H9 (cell line): Measurements from ENCODE around the gene POLR2H. TPM values are rescaled to one million over a fixed set of nuclear protein-coding genes. Genes with fewer than 3 reads are reported as not detected.

Source experiments
- DNase-seq: peaks from one replicate; pipeline ENCODE4 v3.0.0-alpha.2; 2017
- H2AFZ ChIP-seq: one replicate; pipeline ENCODE4 v1.6.1; 2013; ENCODE audit warnings: mild to moderate bottlenecking, low read length, control low read depth, moderate library complexity
- H2AK5ac ChIP-seq: 2 replicates; pipeline ENCODE4 v1.6.1; 2013; ENCODE audit warnings: low read length, control low read depth, mixed read lengths; ENCODE audit not compliant: insufficient read length
- H2BK120ac ChIP-seq: one replicate; pipeline ENCODE4 v1.6.1; 2013; ENCODE audit warnings: low read depth, mild to moderate bottlenecking, low read length, control low read depth, inconsistent platforms; ENCODE audit not compliant: poor library complexity, severe bottlenecking
- H2BK12ac ChIP-seq: 2 replicates; pipeline ENCODE4 v1.6.1; 2013; ENCODE audit warnings: low read length, control low read depth, mixed read lengths, low read depth; ENCODE audit not compliant: insufficient read length
- H2BK15ac ChIP-seq: 2 replicates; pipeline ENCODE4 v1.6.1; 2013; ENCODE audit warnings: low read depth, low read length, control low read depth
- H2BK20ac ChIP-seq: one replicate; pipeline ENCODE4 v1.6.1; 2013; ENCODE audit warnings: low read depth, mild to moderate bottlenecking, low read length, control low read depth, inconsistent platforms; ENCODE audit not compliant: poor library complexity, severe bottlenecking
- H2BK5ac ChIP-seq: 2 replicates; pipeline ENCODE4 v1.6.1; 2013; ENCODE audit warnings: low read length, control low read depth, mixed read lengths; ENCODE audit not compliant: insufficient read length
- H3K14ac ChIP-seq: 2 replicates; pipeline ENCODE4 v1.6.1; 2013; ENCODE audit warnings: low read length, control low read depth; ENCODE audit not compliant: insufficient read depth
- H3K18ac ChIP-seq: 2 replicates; pipeline ENCODE4 v1.6.1; 2013; ENCODE audit warnings: low read depth, mild to moderate bottlenecking, mixed read lengths, low read length, control low read depth; ENCODE audit not compliant: insufficient read length
- H3K23ac ChIP-seq: 2 replicates; pipeline ENCODE4 v1.6.1; 2013; ENCODE audit warnings: low read length, control low read depth, mixed read lengths, low read depth; ENCODE audit not compliant: insufficient read length
- H3K23me2 ChIP-seq: 2 replicates; pipeline ENCODE4 v1.6.1; 2013; ENCODE audit warnings: low read depth, mild to moderate bottlenecking, mixed read lengths, low read length, control low read depth; ENCODE audit not compliant: insufficient read length, poor library complexity, severe bottlenecking
- H3K27ac ChIP-seq: 2 replicates; pipeline ENCODE4 v1.5.1; 2013; ENCODE audit warnings: low read length, control low read depth, mixed read lengths, low read depth; ENCODE audit not compliant: insufficient read length
- H3K27me3 ChIP-seq: 2 replicates; pipeline ENCODE4 v1.6.1; 2013; ENCODE audit warnings: low read length, control low read depth, inconsistent platforms; ENCODE audit not compliant: insufficient read depth
- H3K4ac ChIP-seq: 2 replicates; pipeline ENCODE4 v1.6.1; 2013; ENCODE audit warnings: low read depth, mild to moderate bottlenecking, control low read depth, inconsistent platforms, low read length, moderate library complexity
- H3K4me1 ChIP-seq: 2 replicates; pipeline ENCODE4 v1.6.1; 2013; ENCODE audit warnings: low read length, control low read depth, inconsistent platforms; ENCODE audit not compliant: insufficient read depth
- H3K4me2 ChIP-seq: 2 replicates; pipeline ENCODE4 v1.6.1; 2013; ENCODE audit warnings: low read length, control low read depth, mixed read lengths; ENCODE audit not compliant: insufficient read length, insufficient read depth
- H3K56ac ChIP-seq: 2 replicates; pipeline ENCODE4 v1.6.1; 2013; ENCODE audit warnings: low read depth, mild to moderate bottlenecking, mixed read lengths, low read length, control low read depth; ENCODE audit not compliant: insufficient read length
- H3K79me1 ChIP-seq: 2 replicates; pipeline ENCODE4 v1.6.1; 2013; ENCODE audit warnings: low read depth, mild to moderate bottlenecking, moderate library complexity, low read length, control low read depth, inconsistent platforms; ENCODE audit not compliant: insufficient read depth, poor library complexity, severe bottlenecking
- H3K79me2 ChIP-seq: 2 replicates; pipeline ENCODE4 v1.6.1; 2013; ENCODE audit warnings: low read length, control low read depth, inconsistent platforms; ENCODE audit not compliant: insufficient read depth
- H3K9ac ChIP-seq: 2 replicates; pipeline ENCODE4 v1.6.1; 2013; ENCODE audit warnings: low read length, control low read depth, mixed read lengths; ENCODE audit not compliant: insufficient read length; ENCODE audit errors: extremely low read depth
- H3K9me3 ChIP-seq: one replicate; pipeline ENCODE4 v1.6.1; 2013; ENCODE audit warnings: low read depth, low read length, inconsistent platforms; ENCODE audit not compliant: control insufficient read depth
- H3T11ph ChIP-seq: one replicate; pipeline ENCODE4 v1.6.1; 2013; ENCODE audit warnings: mild to moderate bottlenecking, low read length, control low read depth, inconsistent platforms
- H4K20me1 ChIP-seq: one replicate; pipeline ENCODE4 v1.6.1; 2013; ENCODE audit not compliant: control insufficient read depth, insufficient read length, insufficient read depth
- H4K5ac ChIP-seq: 2 replicates; pipeline ENCODE4 v1.6.1; 2013; ENCODE audit warnings: low read depth, mild to moderate bottlenecking, mixed read lengths, low read length, control low read depth; ENCODE audit not compliant: insufficient read length
- H4K8ac ChIP-seq: replicated peaks from 2 replicates; pipeline ENCODE4 v1.6.1; 2013; ENCODE audit warnings: low read length, control low read depth, mixed read lengths, low read depth; ENCODE audit not compliant: insufficient read length
- H4K91ac ChIP-seq: 2 replicates; pipeline ENCODE4 v1.6.1; 2013; ENCODE audit warnings: low read depth, mild to moderate bottlenecking, moderate library complexity, mixed read lengths, low read length, control low read depth; ENCODE audit not compliant: insufficient read length
- H3K27ac Mint-ChIP-seq, 3 experiments: 2 replicates in 2 of 3; 3 replicates in 1 of 3; pipeline ENCODE4 v1.8.0; 2020 to 2021; ENCODE audit warnings: mixed read lengths in 3 of 3, mild to moderate bottlenecking in 1 of 3, moderate library complexity in 1 of 3
- H3K27me3 Mint-ChIP-seq: 2 replicates; pipeline ENCODE4 v1.8.0; 2021; ENCODE audit warnings: low read depth, mild to moderate bottlenecking, moderate library complexity, mixed read lengths
- H3K36me3 Mint-ChIP-seq, 3 experiments: 2 replicates in 2 of 3; 3 replicates in 1 of 3; pipeline ENCODE4 v1.8.0; 2020 to 2021; ENCODE audit warnings: low read depth in 3 of 3, mixed read lengths in 3 of 3; ENCODE audit not compliant: insufficient read depth in 1 of 3
- H3K4me1 Mint-ChIP-seq, 2 experiments: 2 replicates each; pipeline ENCODE4 v1.8.0; 2020; ENCODE audit warnings: mixed read lengths in 2 of 2
- H3K4me3 Mint-ChIP-seq, 2 experiments: 2 replicates in 1 of 2; 3 replicates in 1 of 2; pipeline ENCODE4 v1.8.0; 2020 to 2021; ENCODE audit warnings: mild to moderate bottlenecking in 2 of 2, mixed read lengths in 2 of 2, moderate library complexity in 1 of 2
- H3K9me3 Mint-ChIP-seq, 2 experiments: 2 replicates in 1 of 2; 3 replicates in 1 of 2; pipeline ENCODE4 v1.8.0; 2020; ENCODE audit warnings: mild to moderate bottlenecking in 2 of 2, mixed read lengths in 2 of 2, moderate library complexity in 1 of 2
- CTCF ChIP-seq: fragments of 200-600 bp; sonication (generic); conservative IDR thresholded peaks from 3 replicates; pipeline ENCODE4 v1.8.0; 2021; ENCODE audit warnings: antibody characterized with exemption, mild to moderate bottlenecking
- WGBS: extraction: QIAGEN DNeasy Blood & Tissue Kit; methylation state at CpG from one replicate; pipeline ENCODE4 v1.1.7; 2013; ENCODE audit warnings: missing lambda C conversion rate, low lambda C conversion rate, mixed read lengths; ENCODE audit not compliant: insufficient read length; ENCODE audit errors: extremely low coverage; 5-methylcytosine and 5-hydroxymethylcytosine counted together
- total RNA-seq: library from RNA; stranded (reverse); gene quantifications from 2 replicates; pipeline ENCODE4 v1.2.1, GENCODE V29; 2021

POLR2H gene
- total RNA-seq, 1 experiment from 2014 or later = 115 TPM

DNA sequence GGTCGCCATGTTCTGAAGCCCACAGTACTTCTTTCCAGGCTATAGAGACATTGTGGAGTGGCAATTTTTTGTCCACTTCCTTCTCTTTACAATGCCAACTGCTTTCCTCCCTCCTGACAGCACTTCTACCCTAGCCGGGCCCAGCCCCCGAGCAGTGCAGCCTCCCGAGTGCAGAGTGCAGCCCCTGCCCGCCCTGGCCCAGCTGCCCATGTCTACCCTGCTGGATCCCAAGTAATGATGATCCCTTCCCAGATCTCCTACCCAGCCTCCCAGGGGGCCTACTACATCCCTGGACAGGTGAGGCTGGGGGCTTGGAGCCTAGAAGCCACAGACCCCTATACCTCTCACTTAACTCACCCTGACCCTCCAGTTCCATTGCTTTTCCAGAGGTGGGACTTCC, 44.3 kb upstream of the POLR2H start:
- Mint-ChIP-seq H3K27ac (peak overlapping the region in 2 of 3 experiments; percentile 58 to 66; a peak in 2 of 7 replicates), H3K4me1 (peaks cover 26 to 27% of the 10 kb centered on the region in 2 experiments), H3K27me3 (no peaks in the 10 kb centered on the region), H3K9me3 (no peaks in the 10 kb centered on the region), H3K36me3 (peaks cover 40 to 63% (median 50%) of the 10 kb centered on the region in 3 experiments), H3K4me3 (peak overlapping the region; percentile 87 to 93; a peak in 4 of 5 replicates)
- Histone ChIP-seq H4K20me1 (no peaks in the 10 kb centered on the region), H2AFZ (no peak overlapping the region), H3K27me3 (no peaks in the 10 kb centered on the region), H3K9ac (peak overlapping the region; percentile 12), H3K4ac (no peak overlapping the region), H3K4me2 (peak overlapping the region; percentile 15), H3T11ph (no peak overlapping the region), H4K91ac (no peak overlapping the region), H4K8ac (no peak overlapping the region), H3K18ac (no peak overlapping the region), H3K9me3 (no peaks in the 10 kb centered on the region), H3K23ac (no peak overlapping the region), H2BK20ac (no peak overlapping the region), H3K27ac (no peak overlapping the region), H2BK15ac (no peak overlapping the region), H3K23me2 (peaks cover 10% of the 10 kb centered on the region), H3K4me1 (peaks cover 8% of the 10 kb centered on the region; the same call in 1 of the 2 replicates), H4K5ac (no peak overlapping the region), H3K79me1 (peaks cover 6% of the 10 kb centered on the region), H3K56ac (no peak overlapping the region), H3K79me2 (peaks cover 42% of the 10 kb centered on the region), H3K14ac (no peak overlapping the region), H2BK12ac (no peak overlapping the region), H2BK5ac (no peak overlapping the region), H2AK5ac (no peak overlapping the region), H2BK120ac (no peak overlapping the region)
- DNase-seq = no peak
- WGBS = no CpG with 5 or more reads among the region's 5 CpGs
- no peak for TF ChIP-seq CTCF
